Cardiac septum (tissue), 1 donor: ENCODE results near the gene C11orf24. TPM values are rescaled to one million over a fixed set of nuclear protein-coding genes. Genes with fewer than 3 reads are reported as not detected.
"Not testable (repeated sequence)": the region's sequence is repeated elsewhere in the genome, so short reads cannot be mapped to it uniquely, and the experiment has no call there.

Experiments used
- DNase-seq: peaks from one replicate; pipeline ENCODE4 v3.0.0-alpha.2; 2020; ENCODE audit warnings: low spot score
- intact Hi-C: fragments of 100-400 bp; cut with DNase I; formaldehyde crosslinking; loops from one replicate; pipeline ENCODE4 v1.14.0; 2022
- total RNA-seq: library from RNA; stranded (reverse); fragmentation: NEBNext Ultra II Directional; extraction: Animal tissue kit (Norgen Biotek cat#: 25700); gene quantifications from one replicate; pipeline ENCODE4 v1.2.1, GENCODE V29; 2021
- donor health status: DM: no; HTN: no; CAD: no.

The C11orf24 gene
- total RNA-seq, 1 donor from 2014 or later = 45.2 TPM

DNA sequence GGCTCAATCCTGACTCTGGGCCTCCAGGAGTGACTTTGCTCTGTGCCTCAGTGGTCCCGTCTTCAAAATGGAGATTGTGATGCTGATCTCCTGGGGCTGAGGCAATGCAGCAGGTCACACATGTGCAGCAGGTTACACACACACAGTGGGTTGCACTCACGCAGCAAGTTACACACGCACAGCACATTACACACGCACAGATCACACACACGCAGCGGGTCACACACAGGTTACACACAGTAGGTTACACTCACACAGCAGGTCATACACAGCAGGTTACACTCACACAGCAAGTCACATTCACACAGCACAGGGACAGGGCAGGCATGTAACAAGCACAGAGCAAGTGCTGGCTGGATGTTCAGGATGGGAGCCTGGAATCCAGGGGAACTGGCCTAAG is 11.3 kb downstream of the C11orf24 start:
- intact Hi-C loops = no loop called here
- DNase-seq = no peak

DNA sequence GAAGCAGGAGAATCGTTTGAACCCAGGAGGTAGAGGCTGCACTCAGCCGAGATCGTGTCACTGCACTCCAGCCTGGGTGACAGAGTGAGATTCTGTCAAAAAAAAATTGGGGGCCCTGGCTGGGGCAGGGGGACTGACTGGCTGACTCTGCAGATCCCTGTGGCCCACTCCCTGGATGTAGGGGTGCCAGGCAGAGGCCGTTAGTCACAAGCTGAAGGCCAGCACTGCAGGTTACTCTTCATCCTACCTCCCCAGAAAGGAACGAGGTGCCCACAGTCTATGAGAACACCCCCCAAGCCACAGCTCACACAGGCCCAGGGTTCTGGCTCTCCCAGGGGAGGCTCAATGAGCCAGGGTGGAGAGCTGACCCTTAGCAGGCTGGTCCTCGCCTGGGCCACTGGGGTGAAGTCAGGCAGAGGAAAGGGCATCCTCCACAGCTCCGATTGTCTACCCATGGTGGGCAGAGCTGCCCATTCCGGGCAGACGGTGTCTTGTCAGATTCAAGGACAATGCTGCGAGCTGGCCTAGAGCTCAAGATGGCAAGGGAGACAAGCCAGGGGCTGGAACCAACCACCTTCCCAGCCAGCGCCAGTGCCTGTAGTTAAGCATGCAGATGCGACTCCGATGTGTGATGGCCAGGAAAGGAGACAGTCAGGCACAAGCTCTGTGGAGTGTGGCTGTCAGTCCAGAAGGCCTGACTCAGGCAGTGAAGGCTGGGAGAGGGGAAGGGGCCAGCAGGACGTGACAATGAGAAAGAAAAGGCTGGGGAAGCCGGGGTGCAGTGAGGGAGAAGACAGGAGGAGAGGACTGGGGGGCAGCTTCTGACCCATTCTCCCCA is 12.4 kb downstream of the C11orf24 start:
- DNase-seq = no peak
- intact Hi-C loops = loop anchor here (5.0 kb wide), 1 partner anchor 123 kb away; no protein-coding TSS in a partner anchor

DNA sequence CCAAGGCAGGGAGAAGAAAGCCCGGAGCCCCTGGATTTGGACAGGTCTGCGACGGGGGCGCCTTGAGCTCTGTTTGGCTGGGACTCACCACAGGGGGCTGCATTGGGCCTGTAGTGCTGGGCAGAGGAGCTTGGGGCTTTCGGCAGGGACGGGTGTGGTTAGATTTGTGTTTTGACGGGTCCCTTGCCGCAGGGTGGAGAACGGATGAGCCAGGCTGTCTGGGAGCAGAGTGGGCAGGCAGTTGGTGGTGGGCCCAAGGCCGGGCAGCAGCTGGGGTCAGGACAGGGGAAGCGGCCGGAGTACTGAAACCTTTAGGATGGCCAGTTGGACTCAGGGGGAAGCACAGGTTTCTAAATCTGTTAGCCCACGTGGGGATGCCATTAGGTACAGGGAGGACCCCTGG is 13.4 kb downstream of the C11orf24 start:
- intact Hi-C loops = loop anchor here (5.0 kb wide), 1 partner anchor 124 kb away; no protein-coding TSS in a partner anchor
- no peak for DNase-seq

DNA sequence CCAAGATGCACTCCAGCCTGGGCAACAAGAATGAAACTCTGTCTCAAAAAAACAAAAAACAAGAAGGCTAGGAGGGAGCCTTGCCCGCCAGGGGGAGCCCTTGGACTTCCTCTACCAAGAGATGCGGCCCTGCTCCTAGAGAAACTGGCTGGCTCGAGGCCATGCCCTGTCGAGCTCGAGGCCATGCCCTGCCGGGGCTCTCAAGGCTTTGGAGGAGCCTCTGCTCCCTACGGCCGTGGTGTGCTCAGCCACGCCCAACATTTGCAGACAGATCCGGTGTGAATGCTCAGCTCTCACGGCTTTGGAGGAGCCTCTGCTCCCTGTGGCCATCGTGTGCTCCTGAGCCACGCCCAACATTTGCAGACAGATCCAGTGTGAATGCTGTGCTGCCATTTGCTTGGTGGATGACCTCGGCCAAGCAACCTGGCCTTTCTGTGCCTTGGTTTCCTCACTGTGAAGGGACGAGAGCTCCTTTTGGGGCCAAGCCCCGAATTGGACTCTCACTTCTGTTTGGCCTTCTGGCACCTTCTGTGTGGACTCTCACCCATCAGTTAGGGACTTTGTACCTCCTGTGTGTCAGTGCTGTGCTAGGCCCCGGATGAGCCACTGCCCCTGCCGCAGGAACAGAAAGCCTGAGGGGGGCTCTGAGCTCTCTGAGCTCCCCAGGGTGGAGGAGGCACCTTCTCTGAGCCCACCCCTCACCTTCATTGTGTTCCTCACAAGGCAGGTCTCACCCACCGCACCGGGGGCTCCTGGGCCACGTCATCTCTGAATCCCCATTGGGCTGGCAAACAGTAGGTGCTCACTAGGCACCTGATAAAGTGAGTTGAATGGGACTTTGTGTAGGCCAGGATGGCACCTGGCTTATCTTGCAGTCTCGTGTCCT is 14.1 kb downstream of the C11orf24 start:
- intact Hi-C loops = loop anchor here (1.0 to 5.0 kb wide), 3 partner anchors 40 to 190 kb away; no protein-coding TSS in a partner anchor

DNA sequence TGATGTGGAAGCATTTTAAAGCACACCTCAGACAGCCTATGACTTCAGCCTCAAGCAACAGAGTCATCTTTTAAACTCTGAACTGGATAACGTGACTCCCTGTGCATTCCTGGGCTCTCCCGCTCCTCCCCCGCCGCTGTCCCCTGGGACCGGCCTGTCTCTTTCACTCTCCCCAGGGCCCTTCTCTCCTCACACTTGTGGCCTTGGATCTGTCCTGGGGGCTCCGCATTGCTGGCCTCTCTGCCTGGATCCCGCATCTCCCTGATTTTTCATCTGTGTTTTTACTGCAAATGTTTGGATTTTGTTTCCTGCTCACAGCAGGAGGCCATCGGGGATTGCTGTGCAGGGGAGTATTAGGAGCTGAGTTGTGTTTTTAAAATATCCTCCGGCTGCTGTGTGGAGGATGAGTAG is 15.4 kb downstream of the C11orf24 start:
- no peak for DNase-seq
- intact Hi-C loops = loop anchor here (5.0 kb wide), 1 partner anchor 126 kb away; no protein-coding TSS in a partner anchor

More for the DNA sequence above, 14.1 kb downstream of the C11orf24 start:
- DNase-seq = peak; percentile 96

DNA sequence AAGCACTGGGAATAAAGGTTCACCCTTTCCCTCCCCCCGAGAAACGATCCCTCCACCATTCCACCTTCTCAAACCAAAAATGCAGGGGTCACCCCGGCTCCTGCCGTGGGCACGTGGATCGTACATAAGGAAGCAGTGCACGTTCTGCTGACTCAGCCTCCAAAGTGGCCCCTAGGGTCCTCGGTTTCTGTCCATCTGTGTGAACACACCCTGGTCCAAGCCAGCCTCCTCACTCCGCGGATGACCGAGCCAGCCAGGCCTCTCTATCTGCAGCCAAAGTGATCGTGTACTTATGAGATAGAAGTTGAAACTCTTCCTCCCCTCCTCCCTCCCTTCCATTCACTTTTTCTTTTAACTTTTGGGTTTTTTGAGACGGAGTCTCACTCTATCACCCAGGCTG is 16.2 kb downstream of the C11orf24 start:
- intact Hi-C loops = loop anchor here (5.0 kb wide), 1 partner anchor 127 kb away; no protein-coding TSS in a partner anchor

DNA sequence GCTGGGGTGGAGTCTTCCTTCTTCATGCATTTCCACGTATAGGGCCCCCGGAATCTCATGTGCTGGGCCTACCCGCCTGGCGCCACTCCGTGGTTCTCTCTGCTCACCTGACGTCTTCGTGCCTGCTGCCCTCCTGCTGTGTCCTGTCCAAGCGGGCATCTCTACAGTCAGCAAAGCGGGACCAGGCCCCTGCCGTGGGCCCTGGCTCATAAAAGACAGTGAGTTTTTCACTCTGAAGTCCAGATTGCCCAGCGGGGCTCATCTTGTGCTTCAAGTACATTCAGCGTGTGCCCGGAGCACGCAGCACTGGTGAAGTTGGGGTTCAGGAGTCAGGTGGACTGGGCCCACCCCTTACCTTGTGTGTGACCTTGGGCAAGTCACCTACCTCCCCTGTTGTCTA is 17.4 kb downstream of the C11orf24 start:
- DNase-seq = no peak
- intact Hi-C loops = no loop called here

More for the DNA sequence above, 16.2 kb downstream of the C11orf24 start:
- no peak for DNase-seq

DNA sequence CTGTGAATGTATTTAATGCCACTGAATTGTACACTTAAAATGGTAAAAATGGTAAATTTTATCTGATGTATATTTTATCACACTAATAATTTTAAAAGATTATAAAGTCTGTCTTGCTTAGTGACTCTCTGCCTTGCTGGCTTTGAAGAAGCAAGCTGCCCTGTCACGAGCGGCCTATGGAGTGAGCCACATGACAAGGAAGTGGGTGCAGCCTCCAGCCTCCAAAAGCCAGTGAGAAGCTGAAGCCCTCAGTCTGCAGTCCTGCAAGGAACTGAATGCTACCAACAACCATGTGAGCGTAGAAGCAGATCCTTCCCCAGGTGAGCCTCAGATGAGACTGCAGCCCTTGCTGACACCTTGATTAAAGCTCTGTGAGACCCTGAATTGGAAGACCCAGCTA is 20.0 kb downstream of the C11orf24 start:
- DNase-seq = no peak
- intact Hi-C loops = no loop called here

DNA sequence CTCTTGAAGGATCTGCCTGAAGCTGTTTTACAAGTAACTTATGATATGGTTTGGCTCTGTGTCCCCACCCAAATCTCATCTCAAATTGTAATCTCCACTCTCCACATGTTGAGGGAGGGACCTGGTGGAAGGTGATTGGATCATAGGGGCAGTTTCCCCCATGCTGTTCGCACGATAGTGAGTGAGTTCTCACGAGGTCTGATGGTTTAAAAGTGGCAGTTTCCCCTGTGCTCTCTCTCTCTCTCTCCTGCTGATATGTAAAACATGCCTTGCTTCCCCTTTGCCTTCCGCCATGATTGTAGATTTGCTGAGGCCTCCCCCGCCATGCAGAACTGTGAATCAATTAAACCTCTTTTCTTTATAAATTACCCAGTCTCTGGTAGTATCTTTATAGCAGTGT is 26.9 kb downstream of the C11orf24 start:
- intact Hi-C loops, DNase-seq: not testable (repeated sequence)

DNA sequence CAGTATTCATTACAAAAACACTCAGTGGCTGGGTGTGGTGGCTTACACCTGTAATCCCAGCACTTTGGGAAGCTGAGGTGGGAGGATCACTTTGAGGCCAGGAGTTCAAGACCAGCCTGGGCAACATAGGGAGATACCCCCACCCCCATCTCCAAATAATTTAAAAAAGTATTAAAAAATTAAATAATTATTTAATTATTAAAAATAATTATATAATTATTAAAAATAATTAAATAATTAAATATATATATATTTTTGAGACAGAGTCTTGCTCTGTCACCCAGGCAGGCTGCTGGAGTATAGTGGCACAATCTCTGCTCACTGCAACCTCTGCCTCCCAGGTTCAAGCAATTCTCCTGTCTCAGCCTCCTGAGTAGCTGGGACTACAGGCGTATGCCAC is 27.9 kb downstream of the C11orf24 start:
- intact Hi-C loops, DNase-seq: not testable (repeated sequence)

DNA sequence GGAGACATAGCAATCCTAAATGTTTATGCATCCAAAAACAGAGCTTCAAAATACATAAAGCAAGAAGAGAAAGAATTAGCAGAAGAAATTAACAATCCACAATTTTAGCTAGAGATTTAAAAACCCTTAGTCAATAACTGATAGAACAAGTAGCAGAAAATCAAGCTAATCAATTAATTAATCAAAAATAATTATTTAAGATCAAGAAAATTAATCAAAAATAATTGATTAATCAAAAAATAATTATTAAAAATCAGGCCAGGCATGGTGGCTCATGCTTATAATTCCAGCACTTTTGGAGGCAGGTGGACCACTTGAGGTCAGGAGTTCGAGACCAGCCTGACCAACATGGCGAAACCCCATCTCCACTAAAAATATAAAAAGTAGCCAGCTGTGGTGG is 29.2 kb downstream of the C11orf24 start:
- no peak for DNase-seq
- intact Hi-C loops = no loop called here

DNA sequence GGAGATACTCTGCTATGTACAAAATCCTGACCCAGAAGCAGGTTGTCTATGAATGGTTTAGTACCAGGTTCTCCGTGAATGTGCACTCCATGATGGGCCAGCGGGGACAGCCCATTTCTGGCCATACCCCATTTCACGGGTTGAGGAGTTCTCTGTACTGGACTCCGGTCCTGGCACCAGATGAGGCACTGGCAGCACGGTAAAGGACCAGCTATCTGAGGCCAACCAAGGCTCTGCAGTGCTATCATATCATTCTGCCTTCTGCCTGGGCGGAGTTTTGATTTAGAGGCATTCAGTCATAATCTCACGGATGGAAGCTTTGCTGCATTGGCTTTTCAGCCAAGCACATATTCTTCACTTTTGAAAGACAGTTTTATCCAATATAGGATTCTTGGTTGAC is 40.2 kb downstream of the C11orf24 start:
- no peak for DNase-seq
- intact Hi-C loops = no loop called here

DNA sequence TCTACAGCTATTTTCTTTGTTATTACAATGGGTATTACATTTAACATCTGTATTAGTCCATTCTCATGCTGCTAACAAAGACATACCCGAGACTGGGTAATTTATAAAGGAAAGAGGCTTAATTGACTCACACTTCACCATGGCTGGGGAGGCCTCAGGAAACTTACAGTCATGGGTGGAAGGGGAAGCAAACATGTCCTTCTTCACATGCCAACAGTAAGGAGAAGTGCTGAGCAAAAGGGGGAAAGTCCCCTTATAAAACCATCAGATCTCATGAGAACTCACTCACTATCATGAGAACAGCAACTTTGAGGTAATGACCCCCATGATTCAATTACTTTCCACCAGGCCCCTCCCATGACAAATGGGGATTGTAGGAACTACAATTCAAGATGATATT is 42.2 kb downstream of the C11orf24 start:
- no peak for DNase-seq
- intact Hi-C loops = no loop called here

DNA sequence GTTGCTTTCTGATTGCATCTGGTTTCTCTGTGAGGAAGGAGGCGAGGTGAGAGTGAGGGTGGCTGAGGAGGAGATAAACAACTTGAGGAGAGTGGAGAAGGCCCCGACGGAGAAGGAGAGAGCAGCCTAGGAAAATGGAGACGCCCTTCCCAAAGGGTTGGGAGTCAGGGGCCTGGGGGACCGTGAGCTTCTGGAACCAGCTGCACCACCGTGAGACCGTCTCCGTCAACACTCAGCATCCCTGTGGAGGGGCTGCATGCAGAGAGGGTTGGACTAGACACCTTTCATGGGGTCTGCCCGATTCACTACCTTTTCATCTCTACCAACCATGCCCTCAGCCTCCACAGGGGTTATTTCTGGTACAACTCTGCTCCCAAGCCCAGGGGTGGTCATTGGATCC is 45.4 kb downstream of the C11orf24 start:
- intact Hi-C loops = no loop called here
- DNase-seq = no peak

DNA sequence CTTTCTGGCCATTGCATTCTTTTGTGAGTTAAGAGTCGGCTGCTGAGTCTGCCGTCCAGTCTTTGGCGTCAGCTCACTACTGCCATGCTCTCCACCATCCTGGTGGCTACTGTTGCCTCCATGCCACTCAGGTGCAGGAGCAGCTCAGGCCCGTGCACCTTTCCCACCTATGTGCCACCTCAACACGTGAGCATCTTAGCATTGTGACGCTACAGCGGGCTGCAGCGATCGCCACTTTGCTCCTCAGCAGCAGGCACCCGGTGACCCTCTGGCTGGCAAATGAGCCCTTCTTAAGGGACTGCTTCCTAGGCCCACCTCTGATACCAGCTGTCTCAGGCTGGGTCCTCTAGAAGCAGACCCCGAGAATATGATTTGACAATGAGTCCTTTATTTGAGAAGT is 47.2 kb downstream of the C11orf24 start:
- intact Hi-C loops = no loop called here
- DNase-seq = no peak

DNA sequence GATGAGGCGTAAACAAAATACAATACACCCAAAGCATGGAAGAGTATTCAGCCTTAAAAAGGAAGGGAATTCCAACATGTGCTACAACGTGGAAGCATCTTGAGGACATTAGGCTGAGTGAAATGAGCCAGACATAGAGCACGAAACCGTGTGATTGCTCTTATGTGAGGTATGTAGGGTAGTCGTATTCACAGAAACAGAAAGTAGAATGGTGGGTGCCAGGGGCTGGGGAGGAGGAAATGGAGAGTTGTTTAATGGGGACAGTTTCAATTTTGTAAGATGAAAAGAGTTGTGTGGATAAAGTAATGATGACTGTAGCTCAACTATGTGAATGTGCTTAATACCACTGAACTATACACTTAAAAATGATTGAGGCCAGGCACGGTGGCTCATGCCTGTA is 48.5 kb downstream of the C11orf24 start:
- intact Hi-C loops = no loop called here
- DNase-seq = no peak

DNA sequence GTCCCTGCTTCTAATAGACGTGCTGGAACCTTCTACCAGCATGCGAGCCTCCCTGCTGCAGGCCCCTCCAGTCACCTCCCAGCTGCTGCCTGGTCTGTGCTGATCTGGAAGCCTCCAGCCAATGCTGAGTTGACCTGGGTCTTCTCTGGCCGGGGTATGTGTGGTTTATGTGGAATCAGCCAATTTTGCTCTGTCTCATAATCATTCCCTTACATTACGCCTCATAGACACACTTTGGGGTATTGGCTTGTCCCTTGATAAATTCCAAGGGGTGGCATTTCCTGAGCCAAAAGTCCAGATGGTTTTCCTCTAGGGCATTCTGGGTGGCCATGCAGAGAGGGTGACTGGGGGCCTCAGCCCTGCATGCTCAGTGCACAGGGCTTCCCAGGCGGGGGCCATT is 50.4 kb downstream of the C11orf24 start:
- intact Hi-C loops = no loop called here
- DNase-seq = no peak

DNA sequence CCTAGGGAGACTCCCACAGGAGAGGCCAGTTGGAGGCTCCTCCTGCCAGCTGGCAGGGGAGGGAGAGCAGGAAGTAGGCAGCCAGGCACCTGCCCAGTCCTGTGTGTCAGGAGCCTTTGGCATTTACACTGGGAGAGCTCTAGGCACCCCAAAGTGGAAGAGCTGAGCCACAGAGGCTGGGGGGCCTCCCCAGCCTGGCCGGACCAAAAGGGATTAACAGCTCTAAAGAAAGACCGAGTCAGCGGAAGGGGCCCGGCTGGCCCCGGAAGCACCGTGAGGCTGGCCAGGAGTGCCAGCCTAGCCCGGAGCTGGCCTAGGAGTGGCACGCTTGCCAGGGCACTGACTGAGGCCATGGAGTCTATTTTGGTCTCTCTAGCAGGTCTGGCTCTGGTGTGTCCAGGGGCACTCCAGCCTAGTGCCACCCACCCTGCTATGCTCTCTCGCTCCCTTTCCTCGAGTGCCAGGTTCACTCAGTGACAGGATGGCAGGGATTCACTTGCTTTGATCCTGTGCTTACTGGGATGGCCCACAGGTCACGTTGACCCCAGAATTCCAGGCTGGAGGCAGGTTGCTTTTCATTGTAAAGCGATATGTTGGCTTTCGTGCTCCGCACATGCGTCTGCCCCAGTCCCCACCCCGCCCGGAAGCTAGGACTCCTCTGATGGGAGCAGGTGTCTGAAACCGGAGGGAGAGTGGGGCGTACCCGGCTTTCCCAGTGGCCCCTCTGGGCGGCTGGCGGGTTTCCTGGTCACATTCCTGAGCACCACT is 55.4 kb downstream of the C11orf24 start:
- intact Hi-C loops = no loop called here

DNA sequence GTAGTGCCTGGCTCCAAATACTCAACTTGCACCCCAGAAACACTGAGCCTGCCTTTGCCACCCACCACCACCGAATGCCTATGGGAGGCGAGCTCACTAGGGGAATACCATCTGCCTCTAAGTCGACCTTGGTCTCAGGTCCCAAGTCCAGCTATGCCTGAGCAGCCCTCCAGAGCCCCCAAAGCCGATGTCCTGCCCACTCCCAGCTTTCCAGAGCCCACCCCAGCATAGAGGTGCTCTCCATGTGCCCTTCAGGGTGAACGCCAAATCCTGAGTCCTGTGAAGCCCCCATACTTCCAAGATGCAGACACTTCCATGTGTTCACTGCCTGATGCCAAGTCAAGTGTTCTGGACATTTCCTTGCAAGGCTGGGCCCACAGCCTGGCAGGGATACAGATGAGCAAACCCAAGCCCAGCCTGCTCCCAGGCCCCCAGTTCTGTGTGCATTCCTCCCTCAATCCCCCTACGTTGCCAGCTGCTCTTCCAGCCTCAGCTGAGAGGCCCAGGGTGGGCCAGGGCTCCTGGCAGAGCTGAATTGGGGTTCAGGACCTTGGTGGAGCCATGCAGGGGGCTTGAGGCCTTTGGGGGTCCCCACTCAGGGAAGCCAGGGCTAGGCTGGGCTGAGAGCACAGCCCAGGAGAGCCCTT is 56.1 kb downstream of the C11orf24 start:
- DNase-seq = no peak
- intact Hi-C loops = no loop called here

More for the DNA sequence above, 55.4 kb downstream of the C11orf24 start:
- DNase-seq = no peak
